ENCODE results near the gene GLCE.

Gene GLCE

DNA sequence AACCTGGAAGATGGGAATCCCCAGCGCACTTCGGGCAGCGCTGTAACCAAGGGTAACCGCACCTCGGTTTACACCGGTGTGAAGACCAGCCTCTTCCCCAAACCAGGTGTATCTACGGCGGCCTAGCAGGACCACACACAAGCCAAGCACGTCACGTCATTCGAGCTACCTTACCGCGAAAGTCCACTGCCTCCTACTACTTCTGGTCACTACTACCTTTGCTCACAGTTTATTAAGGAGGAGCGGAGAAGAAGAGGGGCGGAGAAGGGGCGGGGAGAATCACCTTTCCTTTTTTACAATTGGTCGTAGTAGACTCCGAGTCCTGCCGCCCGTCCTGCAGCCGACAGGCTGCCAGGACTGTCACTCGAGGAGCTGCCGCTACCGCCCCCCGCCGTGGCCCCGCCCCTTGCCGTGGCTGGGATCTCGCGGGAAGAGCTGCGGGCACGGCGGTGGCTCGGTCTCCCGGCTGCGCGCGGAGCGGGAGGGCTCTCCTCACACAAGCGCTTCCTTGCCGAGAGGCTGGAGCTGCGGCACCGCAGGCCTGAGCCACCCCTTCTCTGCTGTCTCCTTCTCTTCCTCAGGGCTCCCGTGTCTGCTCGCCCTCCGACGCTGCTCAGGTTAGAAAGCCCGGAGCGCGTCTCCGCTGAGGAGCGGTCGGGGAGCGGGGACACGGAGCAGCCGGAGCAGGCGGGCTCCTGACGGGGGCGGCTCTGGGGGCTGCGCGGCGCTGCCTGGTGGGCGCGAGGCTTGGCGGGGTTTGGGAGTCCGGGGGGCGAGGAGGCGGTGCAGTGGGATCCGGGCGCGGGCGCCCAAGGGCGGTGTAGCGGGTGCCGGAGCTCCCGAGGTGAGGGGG is at the start of gene GLCE:
Gene GLCE (plus strand): TSS at position 495 of the 853 bp plus-strand sequence. CDS start 95,172 bp downstream, outside the sequence.
- peak; percentile 92 to 95 for DNase-seq

DNA sequence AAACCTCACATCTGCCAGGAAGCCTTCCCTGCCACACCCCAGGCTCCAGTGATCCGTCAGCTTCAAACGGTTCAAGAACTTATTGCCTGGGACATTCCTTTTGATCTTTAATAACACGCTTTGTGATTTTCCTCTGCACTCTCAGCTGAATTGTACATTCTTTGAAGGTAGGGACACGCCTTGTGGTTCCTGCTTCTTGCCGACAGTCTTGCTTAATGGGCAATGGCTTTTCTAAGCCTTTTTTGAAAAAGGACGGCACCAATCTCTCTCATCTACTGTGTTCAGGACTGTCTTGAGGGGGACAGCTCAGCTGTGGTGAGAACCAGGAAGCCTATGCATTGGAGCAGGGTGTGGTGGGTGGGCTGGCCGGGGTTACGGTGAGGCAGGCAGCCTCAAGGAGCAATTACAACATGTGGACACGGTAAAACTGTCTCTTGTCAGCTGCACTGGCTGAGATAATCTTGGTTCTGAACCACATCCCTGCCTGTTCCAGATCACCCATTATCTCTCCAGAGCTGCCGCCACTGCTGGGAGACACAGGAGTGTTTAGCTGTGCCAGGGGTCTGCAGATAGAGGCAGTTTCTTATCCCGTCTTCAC is 46.0 kb upstream of the GLCE start:
- no peak for DNase-seq

DNA sequence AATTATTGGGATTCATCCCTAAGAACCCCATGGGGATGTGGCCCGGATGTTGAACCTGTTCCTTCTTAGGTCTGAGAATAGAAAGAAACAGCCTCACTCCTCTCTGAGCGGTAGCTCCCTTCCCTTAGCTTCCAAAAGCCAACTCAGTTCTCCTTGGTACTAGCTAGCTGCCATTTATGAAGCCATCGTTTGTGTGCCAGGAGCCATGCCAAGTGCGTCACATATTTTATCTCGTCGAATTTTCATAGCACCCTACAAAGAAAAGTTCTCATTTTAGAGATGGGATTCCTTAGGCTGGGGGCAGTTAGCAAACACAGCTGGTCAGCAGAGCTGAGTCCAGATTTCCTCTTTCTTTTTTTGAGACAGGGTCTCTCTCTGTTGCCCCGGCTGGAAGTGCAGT is 45.4 kb upstream of the GLCE start:
- DNase-seq, result no peak

DNA sequence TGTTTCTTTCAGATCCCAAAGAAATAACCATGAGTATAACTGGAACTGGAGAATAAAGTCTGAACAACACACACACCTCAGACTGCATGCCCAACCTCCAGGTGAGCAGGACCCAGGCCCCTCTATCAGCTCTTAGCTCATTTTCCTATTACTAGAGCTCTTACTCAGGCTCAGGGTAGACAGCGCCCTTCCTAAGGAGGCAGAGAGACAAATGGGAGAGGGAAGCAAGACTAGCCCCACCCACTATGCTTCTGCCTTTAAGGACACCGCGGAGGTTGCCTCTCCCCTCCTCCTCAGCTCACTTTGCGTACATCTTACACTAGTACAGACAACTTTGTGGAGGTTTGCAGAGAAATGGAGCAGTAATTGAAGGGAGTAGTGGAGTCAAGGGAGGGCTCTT is 44.0 kb upstream of the GLCE start:
- no peak for DNase-seq

DNA sequence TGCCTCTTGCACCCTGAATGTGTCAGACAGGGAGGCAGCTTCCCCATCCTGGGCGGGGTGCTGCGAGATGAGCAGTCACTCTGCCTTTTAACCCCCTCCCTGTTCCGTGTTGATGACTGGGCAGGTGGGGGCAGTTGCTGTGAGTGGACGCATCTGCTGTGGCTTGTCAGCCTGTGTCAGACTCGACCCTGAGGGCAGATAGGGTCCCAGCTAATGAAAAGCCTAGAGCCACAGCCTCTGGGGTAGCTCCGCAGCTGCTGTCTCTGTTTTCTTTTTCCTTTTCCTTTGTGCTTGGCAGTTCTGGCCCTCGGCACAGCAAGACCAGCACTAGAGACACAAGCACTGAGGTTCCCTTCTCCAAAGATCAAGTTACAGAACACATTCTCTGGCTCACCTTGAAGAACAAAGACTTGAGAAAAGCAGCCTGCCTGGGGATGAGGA is 43.0 kb upstream of the GLCE start:
- DNase-seq, result no peak

DNA sequence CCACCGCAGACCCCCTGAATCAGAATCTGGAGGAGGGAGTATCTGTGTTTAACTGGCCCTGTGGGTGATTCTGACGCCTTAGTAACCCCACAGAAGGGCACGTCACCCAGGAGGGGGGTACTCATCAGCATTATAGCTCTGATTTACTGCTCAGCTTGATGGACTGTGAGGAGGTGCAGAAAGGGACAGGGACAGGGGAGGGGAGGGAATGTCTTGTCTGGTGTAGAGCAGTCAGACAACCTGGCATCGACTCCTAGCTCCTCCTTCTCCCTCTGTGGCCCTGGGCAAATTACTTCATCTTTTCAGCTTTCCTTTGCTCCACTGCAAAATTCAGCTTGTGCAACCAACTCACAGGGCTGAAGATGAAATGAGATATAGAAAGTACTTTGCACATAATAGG is 42.3 kb upstream of the GLCE start:
- no peak for DNase-seq

DNA sequence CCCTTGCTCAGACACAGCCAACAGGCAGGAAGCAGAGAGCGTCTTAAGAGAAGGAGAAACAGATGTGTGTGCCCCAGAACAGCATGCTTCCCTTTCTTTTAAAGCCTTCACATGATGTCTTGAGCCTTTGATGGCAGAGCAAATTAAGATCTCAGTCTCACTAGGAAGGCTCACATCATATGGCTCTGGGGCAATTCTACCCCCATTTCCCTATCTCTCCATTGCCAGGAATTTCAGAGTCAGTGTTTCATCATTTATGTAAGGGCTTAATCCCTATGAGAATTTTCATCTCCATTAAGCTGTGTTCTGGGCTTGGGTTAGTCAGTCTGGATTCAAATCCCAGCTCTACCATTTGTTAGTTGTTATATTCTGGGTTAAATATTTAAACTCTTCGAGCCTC is 41.4 kb upstream of the GLCE start:
- DNase-seq, result no peak

DNA sequence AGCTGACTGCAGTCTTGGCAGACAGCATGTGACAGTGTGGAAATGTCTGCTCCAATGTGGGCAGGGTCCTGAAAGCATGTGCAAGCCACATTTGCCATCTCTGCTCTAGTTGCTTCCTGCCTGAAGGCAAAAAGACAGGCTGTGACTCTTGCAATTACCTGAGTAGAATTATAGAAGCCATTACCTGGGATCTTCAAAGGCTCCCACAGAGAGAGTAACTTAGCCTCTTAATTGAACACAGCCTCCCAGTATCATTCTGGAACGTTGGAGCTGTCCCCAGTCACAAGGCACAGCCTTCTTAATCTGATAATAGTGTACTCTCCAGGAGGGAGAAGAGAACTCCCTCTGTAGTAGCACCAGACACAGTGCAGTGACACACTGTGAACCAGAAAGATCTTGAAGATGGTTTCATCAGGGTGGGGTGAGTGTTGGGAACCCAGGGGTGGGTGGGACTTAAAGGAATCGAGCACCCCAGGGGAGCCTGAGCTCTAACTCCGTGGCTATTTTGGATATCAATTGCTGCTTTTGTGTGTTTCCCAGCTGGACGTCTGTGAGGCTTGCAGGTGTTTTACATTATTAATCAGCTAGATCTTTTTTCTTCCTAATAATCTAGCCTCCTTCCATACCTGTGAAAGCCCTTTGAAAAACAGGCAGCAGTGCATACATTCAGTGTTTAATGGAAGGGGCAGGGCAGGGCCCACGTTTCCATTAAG is 40.6 kb upstream of the GLCE start:
- no peak for DNase-seq

DNA sequence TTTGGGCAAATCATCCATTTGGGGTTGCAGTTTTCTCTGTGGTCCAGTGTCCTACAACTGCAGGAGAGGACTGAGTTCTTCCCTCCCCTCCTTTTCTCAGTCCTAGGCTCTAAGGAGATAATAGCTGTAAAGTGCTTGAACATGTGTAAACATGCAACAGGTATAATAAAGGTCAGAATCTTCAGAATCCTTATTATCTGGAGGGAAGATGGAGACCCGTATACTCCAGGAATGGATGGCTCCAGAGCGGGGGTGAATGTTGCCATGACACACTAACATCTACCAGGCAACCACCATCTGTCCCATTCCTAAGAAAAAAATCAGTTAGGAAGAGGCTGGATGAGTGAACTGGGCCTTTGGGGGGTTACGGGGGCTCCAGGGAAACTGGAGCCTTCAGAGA is 39.7 kb upstream of the GLCE start:
- DNase-seq, result no peak

DNA sequence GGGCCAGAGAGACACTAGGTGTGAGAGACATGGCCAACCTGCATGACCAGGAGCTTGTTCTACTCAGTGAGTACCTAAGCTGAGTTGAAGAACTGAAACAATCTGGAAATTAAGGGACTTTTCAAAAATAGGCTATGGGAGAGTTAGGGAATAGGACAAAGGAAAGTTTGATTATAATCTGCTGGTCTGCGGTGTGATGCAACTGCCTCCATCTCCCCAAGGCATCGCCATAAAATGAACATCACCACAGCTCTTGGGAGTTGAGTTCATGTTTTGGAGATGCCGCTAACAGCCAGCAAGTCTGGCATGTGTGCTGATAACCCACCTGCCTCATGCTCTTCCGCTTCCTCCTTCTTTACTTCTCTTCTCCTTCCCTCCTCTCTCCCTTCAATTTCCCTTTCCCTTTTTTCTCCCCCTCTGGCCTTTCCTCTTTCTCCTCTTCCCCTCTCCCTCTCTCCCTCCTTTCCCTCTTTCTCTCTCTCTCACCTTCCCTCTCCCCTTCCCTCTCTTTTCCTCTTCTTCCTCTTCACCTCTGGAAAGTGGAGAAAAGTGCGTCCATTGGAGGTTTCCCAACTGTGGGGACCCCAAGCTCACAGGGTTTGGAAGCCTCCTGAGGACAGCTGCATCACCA is 39.1 kb upstream of the GLCE start:
- no peak for DNase-seq

DNA sequence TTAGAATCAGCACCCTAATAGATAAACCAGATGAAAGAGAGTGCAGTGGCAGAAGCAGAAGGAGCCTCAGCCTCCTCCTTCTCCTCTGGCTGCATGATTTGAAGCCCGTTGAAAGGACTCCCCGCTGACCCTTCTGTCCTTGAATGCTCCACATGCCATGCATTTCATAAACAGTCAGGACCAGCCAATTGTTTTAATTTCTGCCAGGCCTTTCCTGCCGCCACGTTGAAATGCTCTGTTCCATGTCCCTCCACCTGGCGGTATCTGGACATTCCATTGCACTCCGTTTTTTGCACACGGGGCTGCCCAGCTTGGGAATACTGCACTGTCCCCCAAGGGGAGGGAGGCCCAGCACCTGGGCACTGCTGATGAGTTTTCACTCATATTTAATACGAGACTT is 35.2 kb upstream of the GLCE start:
- DNase-seq, result no peak

DNA sequence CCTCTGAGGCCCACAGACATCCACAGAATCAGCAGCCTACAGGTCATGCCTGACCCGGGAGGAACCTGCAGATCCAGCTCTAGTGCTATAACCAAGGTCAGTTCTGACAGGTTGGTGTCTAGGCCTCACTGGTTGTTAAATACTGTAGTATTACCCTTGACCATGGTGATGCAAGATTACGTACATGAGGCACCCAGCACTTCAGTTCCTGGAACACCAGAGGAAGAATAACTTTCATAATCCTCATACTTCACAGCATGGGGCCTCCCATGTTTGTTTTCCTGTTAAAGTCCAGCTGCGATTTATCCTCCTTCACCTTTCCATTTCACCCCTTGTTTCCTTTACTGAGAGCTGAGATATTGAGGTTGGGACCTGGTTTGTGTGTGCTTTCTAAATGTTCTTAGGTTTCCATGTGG is 34.4 kb upstream of the GLCE start:
- no peak for DNase-seq

DNA sequence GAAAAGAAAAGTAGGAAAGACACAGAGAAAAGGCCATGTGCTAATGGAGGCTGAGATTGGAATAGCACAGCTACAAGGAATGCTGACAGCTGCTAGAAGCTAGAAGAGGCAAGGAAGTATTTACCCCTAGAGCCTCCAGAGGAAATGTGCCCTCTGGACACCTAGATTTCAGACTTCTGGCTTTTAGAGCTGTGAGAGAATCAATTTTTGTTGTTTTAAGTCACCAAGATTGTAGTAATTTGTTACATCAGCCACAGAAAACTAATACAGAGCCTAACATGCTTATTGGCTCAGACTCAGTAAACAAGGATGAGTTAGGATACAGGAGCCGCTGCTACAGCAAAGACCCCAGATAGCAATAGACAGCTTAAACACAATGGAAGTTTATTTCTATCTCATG is 33.1 kb upstream of the GLCE start:
- DNase-seq, result no peak

DNA sequence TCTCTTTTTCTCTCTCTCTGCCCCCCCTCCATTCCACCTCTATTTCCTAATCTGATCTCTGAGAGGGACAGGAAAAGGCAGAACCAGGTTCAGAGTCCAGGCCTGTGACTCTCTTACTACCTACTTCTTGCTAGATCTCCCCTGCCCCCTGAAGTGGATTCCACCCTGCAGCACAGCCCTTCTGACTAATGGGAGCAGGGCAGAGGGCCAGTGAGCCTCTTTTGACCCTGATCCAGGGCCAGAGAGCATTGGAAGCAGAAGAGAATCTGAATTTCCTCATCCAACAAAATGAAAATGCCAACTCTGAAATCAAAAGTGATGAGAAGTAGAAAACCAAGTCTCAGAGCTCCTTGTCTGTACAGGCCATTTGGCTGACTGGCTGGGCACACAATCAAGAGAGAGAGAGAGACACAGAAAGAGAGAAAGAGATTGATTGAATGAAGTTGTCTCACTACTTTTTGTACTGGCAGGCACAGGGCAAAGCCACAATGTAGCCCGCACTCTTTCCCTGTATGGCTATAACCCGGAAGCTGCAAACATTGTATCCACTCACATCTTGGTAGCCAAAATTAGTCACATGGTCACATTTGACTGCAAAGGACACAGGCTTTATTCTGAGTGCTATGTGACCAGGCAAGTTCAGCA is 31.6 kb upstream of the GLCE start:
- no peak for DNase-seq

DNA sequence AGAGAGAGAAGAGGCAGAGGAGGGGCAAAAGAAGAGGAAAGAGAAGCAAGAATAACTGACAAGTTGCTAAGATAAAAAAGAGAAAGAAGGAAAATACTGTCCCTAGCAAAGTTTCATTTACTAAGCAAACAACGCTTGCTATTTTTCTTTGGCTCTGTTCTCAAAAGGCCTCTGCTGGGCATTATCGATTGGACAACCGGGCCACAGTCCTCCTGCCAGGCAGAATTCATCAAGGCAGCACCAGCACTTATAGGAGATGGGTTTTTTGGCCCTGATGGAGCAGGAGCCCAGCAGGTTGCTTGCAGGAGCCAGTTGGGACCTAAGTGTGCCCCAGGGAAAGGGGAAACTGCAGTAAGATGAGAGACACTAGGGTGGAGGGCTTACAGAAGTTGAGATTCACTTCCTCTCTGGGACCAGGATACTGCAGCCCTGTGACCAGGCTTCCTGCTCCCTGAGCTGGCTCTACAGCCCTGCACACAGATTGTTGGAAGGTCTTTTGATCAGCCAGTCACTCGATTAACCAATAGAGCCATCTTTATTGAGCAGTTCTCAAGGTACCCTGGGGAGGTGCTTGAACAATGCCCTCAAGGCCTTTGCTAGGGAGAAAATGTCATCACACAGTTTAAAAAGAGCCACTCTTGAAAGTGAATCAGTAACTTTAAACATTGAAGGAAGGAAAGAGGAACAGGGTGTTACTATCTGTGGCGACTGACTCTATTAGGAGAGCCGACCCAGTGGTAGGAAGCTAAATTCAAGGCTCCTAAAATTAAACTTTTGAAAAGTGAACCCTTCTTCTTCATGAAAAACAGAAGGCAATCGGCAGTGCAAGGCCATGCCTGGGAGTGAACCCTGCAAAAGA is 28.8 kb upstream of the GLCE start:
- no peak for DNase-seq

DNA sequence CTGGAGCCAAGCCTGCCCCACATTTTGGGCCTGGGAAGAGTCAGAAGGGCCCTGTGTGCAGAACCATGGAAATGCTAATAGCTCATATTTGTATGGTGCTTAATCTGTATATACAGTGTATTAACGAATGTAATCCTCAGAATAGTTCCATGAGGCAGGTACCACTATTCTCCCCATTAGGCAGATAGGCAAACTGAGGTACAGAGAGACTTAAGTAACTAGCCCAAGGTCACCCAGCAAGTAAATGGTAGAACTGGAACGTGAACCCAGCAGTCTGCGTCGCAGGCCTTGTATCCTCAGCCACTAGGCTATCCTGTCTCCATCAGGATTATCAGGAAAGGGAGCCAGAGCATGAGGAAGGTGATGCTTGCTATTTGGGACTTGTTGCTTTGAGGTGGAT is 28.0 kb upstream of the GLCE start:
- no peak for DNase-seq

DNA sequence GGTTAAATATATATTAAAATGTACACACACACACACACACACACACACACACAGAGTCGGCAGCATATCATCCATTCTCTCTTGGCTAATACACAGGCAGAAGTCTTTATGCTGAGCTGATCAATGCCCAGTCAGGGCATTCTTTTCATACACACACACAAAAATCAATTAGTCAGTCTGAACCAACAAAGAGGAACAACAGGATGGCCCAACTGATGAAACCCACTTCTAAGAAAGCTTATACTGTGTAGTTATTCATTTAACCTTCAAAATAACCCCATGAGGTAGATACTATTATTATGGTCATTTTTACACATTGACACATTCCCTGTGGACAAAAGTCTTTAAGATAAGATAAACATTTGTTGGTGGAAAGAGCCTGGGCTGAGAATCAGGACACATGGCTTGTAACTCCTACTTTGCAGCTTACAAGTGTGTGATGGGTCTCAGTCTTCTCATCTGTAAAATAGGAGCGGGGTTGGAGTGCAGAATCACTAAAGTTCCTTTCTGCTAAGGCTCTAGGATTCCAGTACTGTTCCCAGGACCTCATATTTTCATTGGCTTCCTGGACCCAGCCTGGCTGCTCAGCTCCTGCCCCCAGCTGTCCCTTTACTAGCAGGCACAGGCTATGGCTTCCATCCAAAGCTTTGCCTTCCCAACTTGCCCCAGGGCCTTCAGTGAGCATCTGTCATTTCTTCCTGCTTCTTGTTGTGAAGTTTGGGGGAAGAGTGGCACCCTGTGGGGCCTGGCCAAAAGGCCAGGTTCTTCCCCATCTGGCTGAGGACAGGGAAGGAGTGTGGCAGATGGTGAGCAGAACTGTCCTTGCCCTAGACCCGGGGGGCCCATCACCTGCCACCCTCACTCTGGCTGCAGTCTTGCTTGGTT is 27.2 kb upstream of the GLCE start:
- no peak for DNase-seq

DNA sequence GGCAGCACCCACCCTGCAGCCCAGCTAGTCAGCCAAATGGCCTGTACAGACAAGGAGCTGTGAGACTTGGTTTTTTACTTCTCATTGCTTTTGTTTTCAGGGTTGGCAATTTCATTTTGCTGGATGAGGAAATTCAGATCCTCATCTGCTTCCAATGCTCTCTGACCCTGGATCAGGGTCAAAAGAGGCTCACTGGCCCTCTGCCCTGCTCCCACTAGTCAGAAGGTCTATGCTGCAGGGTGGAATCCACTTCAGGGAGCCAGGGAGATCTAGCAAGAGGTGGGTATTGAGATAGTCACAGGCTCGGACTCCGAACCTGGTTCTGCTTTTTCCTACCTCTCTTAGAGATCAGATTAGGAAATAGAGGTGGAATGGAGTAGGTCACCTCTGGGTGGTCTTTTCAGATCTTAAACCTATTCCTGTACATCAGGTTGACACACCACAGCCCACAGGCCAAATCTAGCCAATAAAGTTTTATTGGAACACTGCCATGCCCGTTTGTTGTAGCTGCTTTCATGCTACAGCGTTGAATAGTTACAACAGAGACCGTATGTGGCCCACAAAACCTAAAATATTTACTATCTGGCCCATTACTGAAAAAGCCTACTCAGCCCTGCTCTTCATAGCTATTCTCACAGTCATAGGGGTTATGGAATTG is 26.4 kb upstream of the GLCE start:
- DNase-seq, result no peak

DNA sequence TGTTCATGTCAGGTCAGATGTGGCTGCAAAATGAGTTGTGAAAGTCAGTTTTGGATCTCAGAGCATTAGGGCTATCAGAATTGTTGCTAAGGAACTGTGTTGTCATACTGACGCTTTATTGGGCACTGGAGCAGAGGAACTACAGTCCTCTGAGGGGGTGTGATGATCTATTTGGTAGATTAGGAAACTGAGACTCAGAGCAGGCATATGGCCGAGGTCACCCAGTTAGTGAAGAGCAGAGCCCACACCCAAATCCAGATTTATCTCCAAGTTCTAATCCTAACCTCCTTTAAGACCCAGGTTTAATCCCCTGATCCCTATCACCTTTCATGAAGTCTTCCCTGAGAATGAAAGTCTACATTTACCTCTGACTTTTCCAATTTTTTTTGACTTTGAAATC is 25.6 kb upstream of the GLCE start:
- DNase-seq, result no peak

DNA sequence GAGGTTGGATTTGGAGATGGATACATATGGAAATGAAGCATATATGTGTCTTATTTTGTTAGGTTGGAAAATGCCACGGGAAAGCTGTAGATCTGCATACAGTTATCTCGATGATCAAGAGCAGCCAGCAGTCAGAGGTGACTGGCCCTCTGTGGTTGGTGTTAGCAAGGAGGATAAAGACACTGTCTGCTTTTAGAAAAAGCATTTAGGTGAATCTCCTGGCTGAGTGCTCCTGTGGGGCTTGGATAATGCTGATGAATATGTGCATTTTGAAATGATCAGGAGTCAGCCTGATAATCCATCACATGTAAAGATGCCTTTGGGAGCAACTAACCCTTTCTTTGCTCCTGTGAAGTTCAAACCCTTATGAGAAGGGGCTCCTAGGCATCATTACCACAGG is 24.9 kb upstream of the GLCE start:
- DNase-seq, result no peak

Measured in stimulated activated CD4-positive, alpha-beta T cell treated with anti-CD3 and anti-CD28 coated beads, Interleukin-4, amount 100 ng/mL, for 4 hours (primary cell).